Endothelial cell of umbilical vein (primary cell): ENCODE measurements around the gene SEMG2. TPM values are rescaled to one million over a fixed set of nuclear protein-coding genes. Genes with fewer than 3 reads are reported as not detected.

Source experiments
- BruUV-seq: library from RNA; stranded (reverse); fragments of 400-500 nt; replicated peaks from 2 replicates; lab custom pipeline; 2021; lab: Mats Ljungman, UMichigan
- CTCF ChIA-PET: fragments of 300-600, 350-600 bp; sonication (Branson Sonifier 250); formaldehyde crosslinking; loops from one replicate; lab custom pipeline; 2021; ENCODE audit warnings: antibody characterized with exemption, inconsistent platforms; lab: Charles Lee
- POLR2A ChIA-PET: fragments of 300-600, 350-600 bp; sonication (Branson Sonifier 250); formaldehyde crosslinking; loops from one replicate; lab custom pipeline; 2021; ENCODE audit warnings: antibody characterized with exemption, inconsistent platforms; lab: Charles Lee
- DNase-seq: peaks from one replicate; pipeline ENCODE4 v3.0.0-alpha.2; 2011; ENCODE audit warnings: low read depth, low spot score
- FAIRE-seq: peaks from 2 replicates; lab custom pipeline; 2011; peaks lifted over from hg19 to GRCh38; lab: Jason Lieb, UNC
- H2AFZ ChIP-seq: 2 replicates; pipeline ENCODE4 v1.6.0; 2012; ENCODE audit warnings: low read depth, low read length, control low read depth, inconsistent platforms
- H3K27ac ChIP-seq: 2 replicates; pipeline ENCODE4 v1.5.1; 2011; ENCODE audit warnings: low read depth, mild to moderate bottlenecking, control low read depth, low read length, moderate library complexity; ENCODE audit not compliant: insufficient read depth
- H3K27me3 ChIP-seq, 2 experiments: 2 replicates each; pipeline versions ENCODE4 v1.6.0 to v1.6.1; 2011; ENCODE audit warnings: low read length in 2 of 2, mixed read lengths in 1 of 2; ENCODE audit not compliant: control insufficient read depth in 2 of 2, insufficient read depth in 2 of 2
- H3K36me3 ChIP-seq, 2 experiments: 2 replicates in 1 of 2; 3 replicates in 1 of 2; pipeline ENCODE4 v1.5.1; 2011; ENCODE audit warnings: low read length in 2 of 2, mild to moderate bottlenecking in 1 of 2, moderate library complexity in 1 of 2; ENCODE audit not compliant: control insufficient read depth in 2 of 2, insufficient read depth in 2 of 2; ENCODE audit errors: extremely low read depth in 1 of 2
- H3K4me1 ChIP-seq: 3 replicates; pipeline ENCODE4 v1.5.1; 2011; ENCODE audit warnings: mild to moderate bottlenecking, low read length; ENCODE audit not compliant: control insufficient read depth, insufficient read depth; ENCODE audit errors: extremely low read depth
- H3K4me2 ChIP-seq: 2 replicates; pipeline ENCODE4 v1.6.1; 2011; ENCODE audit warnings: low read length, control low read depth, mixed read lengths; ENCODE audit not compliant: insufficient read depth
- H3K4me3 ChIP-seq, 3 experiments: fragments of 200-600 bp in 1 of 3; sonication (generic), shearing (Covaris generic) in 1 of 3; replicated peaks in 1 of 3; 2 replicates each; pipeline ENCODE4 v1.5.1; 2011 to 2016; ENCODE audit warnings: control low read depth in 3 of 3, low read length in 3 of 3, mild to moderate bottlenecking in 2 of 3, inconsistent platforms in 1 of 3, low read depth in 1 of 3, moderate library complexity in 1 of 3; ENCODE audit not compliant: insufficient read depth in 1 of 3
- H3K79me2 ChIP-seq: 2 replicates; pipeline ENCODE4 v1.6.0; 2012; ENCODE audit warnings: low read length, inconsistent platforms; ENCODE audit not compliant: control insufficient read depth, insufficient read depth
- H3K9ac ChIP-seq: replicated peaks from 2 replicates; pipeline ENCODE3; 2011; ENCODE audit warnings: low read length, control low read depth; ENCODE audit not compliant: insufficient read depth; ENCODE audit errors: extremely low read depth
- H3K9me1 ChIP-seq: replicated peaks from 3 replicates; pipeline ENCODE4 v1.6.0; 2011; ENCODE audit warnings: mild to moderate bottlenecking, low read length; ENCODE audit not compliant: control insufficient read depth, insufficient read depth; ENCODE audit errors: extremely low read depth
- H3K9me3 ChIP-seq: replicated peaks from 2 replicates; pipeline ENCODE4 v1.5.1; 2012; ENCODE audit warnings: low read length, inconsistent platforms; ENCODE audit not compliant: control insufficient read depth, insufficient read depth
- H4K20me1 ChIP-seq: replicated peaks from 2 replicates; pipeline ENCODE3; 2011; ENCODE audit warnings: mild to moderate bottlenecking, low read length; ENCODE audit not compliant: control insufficient read depth, insufficient read depth; ENCODE audit errors: extremely low read depth
- CTCF ChIP-seq, 2 donors: IDR thresholded peaks; 1 replicate in 1 of 2; 2 replicates in 1 of 2; pipeline ENCODE4 v1.5.1; 2011; ENCODE audit warnings: low read length in 2 of 2, mild to moderate bottlenecking in 2 of 2, moderate library complexity in 2 of 2, control low read depth in 1 of 2, inconsistent platforms in 1 of 2, low read depth in 1 of 2; ENCODE audit not compliant: insufficient read depth in 1 of 2; ENCODE audit errors: extremely low read depth in 1 of 2
- EZH2 ChIP-seq: IDR thresholded peaks from 2 replicates; pipeline ENCODE4 v1.6.1; 2012; ENCODE audit warnings: borderline replicate concordance, low read depth, mild to moderate bottlenecking, moderate library complexity, low read length, inconsistent platforms; ENCODE audit not compliant: severe bottlenecking
- FOS ChIP-seq: IDR thresholded peaks from 2 replicates; pipeline ENCODE4 v1.6.1; 2011; ENCODE audit warnings: mild to moderate bottlenecking, low read length, moderate library complexity, borderline replicate concordance; ENCODE audit not compliant: insufficient read depth
- GATA2 ChIP-seq: IDR thresholded peaks from 2 replicates; pipeline ENCODE4 v1.7.0; 2011; ENCODE audit warnings: low read depth, mild to moderate bottlenecking, moderate library complexity, mixed read lengths, low read length; ENCODE audit not compliant: insufficient read length, insufficient read depth
- JUN ChIP-seq: IDR thresholded peaks from 2 replicates; pipeline ENCODE4 v1.6.1; 2011; ENCODE audit warnings: borderline replicate concordance, low read depth; ENCODE audit not compliant: insufficient read length, insufficient read depth
- MAX ChIP-seq: IDR thresholded peaks from 2 replicates; pipeline ENCODE4 v1.6.1; 2011; ENCODE audit not compliant: insufficient read depth, insufficient read length
- MYC ChIP-seq: IDR thresholded peaks from one replicate; pipeline ENCODE4 v1.6.1; 2011; ENCODE audit warnings: mild to moderate bottlenecking, low read depth, low read length
- POLR2A ChIP-seq: IDR thresholded peaks from 2 replicates; pipeline ENCODE4 v1.6.1; 2012; ENCODE audit warnings: low read depth, mild to moderate bottlenecking, control low read depth, low read length
- POLR2AphosphoS5 ChIP-seq: IDR thresholded peaks from 2 replicates; pipeline ENCODE4 v1.6.1; 2012; ENCODE audit warnings: low read depth, mild to moderate bottlenecking, control low read depth, low read length, moderate library complexity; ENCODE audit not compliant: insufficient read depth
- dilution Hi-C: fragments of 300-500 bp; cut with MboI; formaldehyde crosslinking; loops from one replicate; pipeline ENCODE4 v1.15.0; 2019; ENCODE audit warnings: low sequenced_read_pairs; ENCODE audit not compliant: extremely low pct_ligation_motif_present
- intact Hi-C: fragments of 100-400 bp; cut with micrococcal nuclease; formaldehyde crosslinking; loops from one replicate; pipeline ENCODE4 v1.10.0; 2022
- polyA plus RNA-seq, 4 experiments: library from polyadenylated mRNA; depleted of rRNA in 3 of 4; stranded (reverse) in 3 of 4; unstranded in 1 of 4; fragments of >200 nt; gene quantifications; 2 replicates each; pipeline versions ENCODE4 v1.2.1 to v1.2.3, GENCODE V29; 2011 to 2012; ENCODE audit warnings: missing spikeins in 1 of 4
- total RNA-seq: library from RNA; stranded (reverse); gene quantifications from 2 replicates; pipeline ENCODE4 v1.2.3, GENCODE V29; 2021

The SEMG2 gene
- total and polyA plus RNA-seq, 2 donors (not counting 3 experiments of a cell fraction or from before 2014, with no cell fraction given) = not detected

GRCh38 chr20:45257161-45257560 lies 36.0 kb downstream of the SEMG2 start:
- DNase-seq = no peak
- no TSS peak for BruUV-seq
- H3K27me3 ChIP-seq = no peaks in the 10 kb centered on the region
- no peak overlapping the region for H3K4me2 ChIP-seq
- dilution Hi-C loops (no loop called here), intact Hi-C loops (no loop called here)
- FAIRE-seq = no peak
- no peaks in the 10 kb centered on the region for H3K36me3 ChIP-seq
- H3K9ac ChIP-seq = no peak overlapping the region
- no peaks in the 10 kb centered on the region for H3K79me2 ChIP-seq
- H3K4me3 ChIP-seq = no peak overlapping the region
- H3K4me1 ChIP-seq = no peaks in the 10 kb centered on the region
- no peaks in the 10 kb centered on the region for H3K9me1 ChIP-seq
- no peak for TF ChIP-seq CTCF (IDR thresholded peaks at IDR 0.05; ENCODE audit: extremely low read depth in 1 of 2, insufficient read depth in 1 of 2, low read depth in 1 of 2, low read length in 2 of 2)
- no peak for TF ChIP-seq MAX
- TF ChIP-seq JUN = no peak
- no peak for TF ChIP-seq EZH2
- no peak for TF ChIP-seq POLR2AphosphoS5
- no peak for TF ChIP-seq FOS
- TF ChIP-seq POLR2A = no peak
- no peak for TF ChIP-seq MYC
- TF ChIP-seq GATA2 = no peak
- H4K20me1 ChIP-seq = no peaks in the 10 kb centered on the region
- H3K9me3 ChIP-seq = no peaks in the 10 kb centered on the region
- H2AFZ ChIP-seq = no peak overlapping the region
- ChIA-PET CTCF (no interaction called here), POLR2A (no interaction called here)
- no peak overlapping the region for H3K27ac ChIP-seq
